A549 (cell line): ENCODE results near the gene CYP2E1. TPM values are rescaled to one million over a fixed set of nuclear protein-coding genes. Genes with fewer than 3 reads are reported as not detected.

Experiments used
- ATAC-seq, 2 experiments: fragments of 200-7000 bp in 1 of 2; fragments of >200 bp in 1 of 2; cut with Nextera tagmentation in 1 of 2; cut with Tn5 transposase in 1 of 2; 3 replicates each; pipeline versions ENCODE4 v1.8.0 to v1.9.1; 2018 to 2020; ENCODE audit warnings: mild to moderate bottlenecking in 1 of 2, moderate library complexity in 1 of 2
- CTCF ChIA-PET: fragments of 300-600 bp; sonication (Branson Sonifier 250); formaldehyde crosslinking; extraction: SDS; loops from one replicate; lab custom pipeline; 2021; ENCODE audit warnings: antibody characterized with exemption, inconsistent platforms; lab: Yijun Ruan, JAX
- POLR2A ChIA-PET: fragments of 350-600 bp; formaldehyde crosslinking; extraction: SDS; loops from one replicate; lab custom pipeline; 2021; ENCODE audit warnings: antibody characterized with exemption, inconsistent platforms; lab: Yijun Ruan, JAX
- DNase-seq, 2 experiments: peaks; one replicate each; pipeline versions ENCODE4 v3.0.0 to v3.0.0-alpha.2; 2011 to 2016; ENCODE audit warnings: low read depth in 1 of 2, low spot score in 1 of 2
- FAIRE-seq: peaks from 2 replicates; lab custom pipeline; 2011; peaks lifted over from hg19 to GRCh38; lab: Jason Lieb, UNC
- H3K27ac ChIP-seq, 2 experiments: fragments of >200 bp; sonication (Bioruptor Twin); formaldehyde crosslinking; 3 replicates each; pipeline ENCODE4 v1.5.1; 2016 to 2017
- H3K4me1 ChIP-seq: fragments of >200 bp; sonication (Bioruptor Twin); formaldehyde crosslinking; 3 replicates; pipeline ENCODE4 v1.6.1; 2016
- H3K4me2 ChIP-seq: fragments of >200 bp; sonication (Bioruptor Twin); formaldehyde crosslinking; 3 replicates; pipeline ENCODE4 v1.6.1; 2016
- H3K4me3 ChIP-seq: fragments of >200 bp; sonication (Bioruptor Twin); formaldehyde crosslinking; 3 replicates; pipeline ENCODE4 v1.5.1; 2016
- H3K9me3 ChIP-seq: fragments of >200 bp; sonication (Bioruptor Twin); formaldehyde crosslinking; 3 replicates; pipeline ENCODE4 v1.6.1; 2016
- BHLHE40 ChIP-seq: IDR thresholded peaks from 2 replicates; pipeline ENCODE4 v1.6.1; 2012; ENCODE audit warnings: low read depth, low read length, inconsistent platforms
- CHD2 ChIP-seq: fragments of 150-350 bp; IDR thresholded peaks from 2 replicates; pipeline ENCODE4 v1.6.1; 2014; ENCODE audit warnings: low read length; ENCODE audit not compliant: partially characterized antibody
- CHD4 ChIP-seq: fragments of 200-600 bp; sonication (generic); IDR thresholded peaks from 2 replicates; pipeline ENCODE4 v1.6.1; 2016; ENCODE audit warnings: antibody characterized with exemption, mild to moderate bottlenecking, borderline replicate concordance
- EHF ChIP-seq: fragments of 250-450 bp; sonication (Bioruptor Pico); IDR thresholded peaks from 2 replicates; pipeline ENCODE4 v1.5.0; 2020; ENCODE audit warnings: mild to moderate bottlenecking
- EP300 ChIP-seq, 2 experiments: fragments of >200 bp; sonication (Bioruptor Twin); formaldehyde crosslinking; IDR thresholded peaks; 2 replicates in 1 of 2; 3 replicates in 1 of 2; pipeline ENCODE4 v1.6.1; 2016 to 2017
- ESRRA ChIP-seq: fragments of 150-350 bp; IDR thresholded peaks from 2 replicates; pipeline ENCODE4 v1.6.1; 2014; ENCODE audit warnings: mild to moderate bottlenecking, low read length, borderline replicate concordance
- FOSB ChIP-seq: fragments of 250-450 bp; sonication (Bioruptor Pico); IDR thresholded peaks from 2 replicates; pipeline ENCODE4 v1.5.0; 2020; ENCODE audit warnings: mild to moderate bottlenecking, moderate library complexity
- HOXB13 ChIP-seq: fragments of 250-450 bp; sonication (Bioruptor Pico); IDR thresholded peaks from 2 replicates; pipeline ENCODE4 v1.5.0; 2020; ENCODE audit warnings: low read depth, mild to moderate bottlenecking, moderate library complexity
- KDM1A ChIP-seq: fragments of 200-600 bp; sonication (generic); IDR thresholded peaks from 2 replicates; pipeline ENCODE4 v1.6.1; 2016; ENCODE audit warnings: low read depth, mild to moderate bottlenecking
- KDM5A ChIP-seq: fragments of 200-600 bp; sonication (generic); IDR thresholded peaks from 2 replicates; pipeline ENCODE4 v1.6.1; 2016; ENCODE audit warnings: antibody characterized with exemption, mild to moderate bottlenecking
- NFE2L2 ChIP-seq: fragments of 150-350 bp; conservative IDR thresholded peaks from 2 replicates; pipeline ENCODE4 v1.6.1; 2014; ENCODE audit warnings: low read length
- NR3C1 ChIP-seq: fragments of >200 bp; sonication (Bioruptor Twin); formaldehyde crosslinking; IDR thresholded peaks from 3 replicates; pipeline ENCODE4 v1.6.1; 2017
- PHF8 ChIP-seq: fragments of 200-600 bp; sonication (generic); IDR thresholded peaks from 2 replicates; pipeline ENCODE4 v1.6.1; 2016; ENCODE audit warnings: low read depth, mild to moderate bottlenecking, antibody characterized with exemption, moderate library complexity, borderline replicate concordance
- POLR2AphosphoS2 ChIP-seq: conservative IDR thresholded peaks from 2 replicates; pipeline ENCODE4 v1.6.1; 2012; ENCODE audit warnings: low read length, improper control_type of control experiment, inconsistent platforms
- RARB ChIP-seq: fragments of 250-450 bp; sonication (Bioruptor Pico); IDR thresholded peaks from 2 replicates; pipeline ENCODE4 v1.8.0; 2021; ENCODE audit warnings: mild to moderate bottlenecking, moderate library complexity
- RCOR1 ChIP-seq: fragments of 150-350 bp; IDR thresholded peaks from 2 replicates; pipeline ENCODE4 v1.6.1; 2014; ENCODE audit warnings: antibody characterized with exemption, low read length, low read depth
- SMC3 ChIP-seq: fragments of >200 bp; sonication (Bioruptor Twin); formaldehyde crosslinking; IDR thresholded peaks from 3 replicates; pipeline ENCODE4 v1.6.1; 2018; ENCODE audit warnings: inconsistent platforms
- SREBF2 ChIP-seq: fragments of 450-650 bp; IDR thresholded peaks from 2 replicates; pipeline ENCODE4 v1.6.1; 2014; ENCODE audit warnings: mild to moderate bottlenecking, moderate library complexity
- WGBS: methylation state at CpG from one replicate; pipeline ENCODE4 v1.1.6; 2017; ENCODE audit errors: missing lambda C conversion rate; 5-methylcytosine and 5-hydroxymethylcytosine counted together
- polyA plus RNA-seq, 4 experiments: library from polyadenylated mRNA; depleted of rRNA in 3 of 4; stranded (reverse); fragments of >200 nt; fragmentation: RNase III in 1 of 4; extraction: RNeasy Plus Mini Kit Qiagen cat#74134 plus additional on column Dnase treatment in 1 of 4; gene quantifications; 2 replicates in 3 of 4; 3 replicates in 1 of 4; pipeline ENCODE4 v1.2.3, GENCODE V29; 2011 to 2017
- TF ChIP-seq, protein P1 (sequence below): fragments of 200-600 bp; sonication (generic); IDR thresholded peaks from 2 replicates; pipeline ENCODE4 v1.6.1; 2016; ENCODE audit warnings: antibody characterized with exemption, mild to moderate bottlenecking, moderate library complexity
- TF ChIP-seq, protein P2 (sequence below): IDR thresholded peaks from 2 replicates; pipeline ENCODE4 v1.6.1; 2012; ENCODE audit warnings: low read depth, borderline replicate concordance
- TF ChIP-seq, protein P3 (sequence below): IDR thresholded peaks from 2 replicates; pipeline ENCODE4 v1.6.1; 2012
- TF ChIP-seq, protein P4 (sequence below): fragments of >200 bp; sonication (Bioruptor Twin); formaldehyde crosslinking; IDR thresholded peaks from 3 replicates; pipeline ENCODE4 v1.6.1; 2016

The CYP2E1 gene
- polyA plus RNA-seq, 2 of the 4 experiments (the other 2 are of a cell fraction), result 0.14 to 0.75 TPM

DNA sequence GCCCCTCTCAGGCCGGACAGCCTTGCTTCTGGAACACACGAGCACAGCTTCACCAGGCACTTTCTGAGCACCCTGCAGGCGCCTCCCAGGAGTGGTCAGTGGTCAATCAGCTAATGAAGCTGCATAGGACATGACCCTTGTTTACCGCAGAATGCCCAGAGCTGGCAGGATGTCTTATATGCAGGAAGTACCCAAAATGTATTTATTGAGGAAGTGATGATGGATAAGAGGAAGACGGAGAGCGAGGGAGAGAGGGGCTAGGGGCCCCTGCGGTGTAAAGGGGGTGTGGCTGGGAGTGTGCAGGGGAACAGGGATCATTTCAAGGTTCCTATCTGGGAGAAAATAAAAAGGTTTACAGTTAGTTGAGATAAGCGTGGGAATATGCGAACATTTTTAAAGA lies 3.3 kb downstream of the CYP2E1 start:
- Histone ChIP-seq H3K4me2 (no peak overlapping the region), H3K4me3 (no peak overlapping the region), H3K27ac (no peak overlapping the region), H3K4me1 (0 out of 3 replicates have a peak, but pooled peaks cover 3% of the 10 kb centered on the region), H3K9me3 (no peaks in the 10 kb centered on the region)
- WGBS, result 42% methylated on average over 6 of the region's 9 CpGs
- no peak for FAIRE-seq
- no peak for ATAC-seq
- TF ChIP-seq CHD4 (no peak), EHF (CRISPR knock-in tag) (no peak), HOXB13 (no peak), POLR2AphosphoS2 (no peak)
- TF ChIP-seq, protein P1, sequence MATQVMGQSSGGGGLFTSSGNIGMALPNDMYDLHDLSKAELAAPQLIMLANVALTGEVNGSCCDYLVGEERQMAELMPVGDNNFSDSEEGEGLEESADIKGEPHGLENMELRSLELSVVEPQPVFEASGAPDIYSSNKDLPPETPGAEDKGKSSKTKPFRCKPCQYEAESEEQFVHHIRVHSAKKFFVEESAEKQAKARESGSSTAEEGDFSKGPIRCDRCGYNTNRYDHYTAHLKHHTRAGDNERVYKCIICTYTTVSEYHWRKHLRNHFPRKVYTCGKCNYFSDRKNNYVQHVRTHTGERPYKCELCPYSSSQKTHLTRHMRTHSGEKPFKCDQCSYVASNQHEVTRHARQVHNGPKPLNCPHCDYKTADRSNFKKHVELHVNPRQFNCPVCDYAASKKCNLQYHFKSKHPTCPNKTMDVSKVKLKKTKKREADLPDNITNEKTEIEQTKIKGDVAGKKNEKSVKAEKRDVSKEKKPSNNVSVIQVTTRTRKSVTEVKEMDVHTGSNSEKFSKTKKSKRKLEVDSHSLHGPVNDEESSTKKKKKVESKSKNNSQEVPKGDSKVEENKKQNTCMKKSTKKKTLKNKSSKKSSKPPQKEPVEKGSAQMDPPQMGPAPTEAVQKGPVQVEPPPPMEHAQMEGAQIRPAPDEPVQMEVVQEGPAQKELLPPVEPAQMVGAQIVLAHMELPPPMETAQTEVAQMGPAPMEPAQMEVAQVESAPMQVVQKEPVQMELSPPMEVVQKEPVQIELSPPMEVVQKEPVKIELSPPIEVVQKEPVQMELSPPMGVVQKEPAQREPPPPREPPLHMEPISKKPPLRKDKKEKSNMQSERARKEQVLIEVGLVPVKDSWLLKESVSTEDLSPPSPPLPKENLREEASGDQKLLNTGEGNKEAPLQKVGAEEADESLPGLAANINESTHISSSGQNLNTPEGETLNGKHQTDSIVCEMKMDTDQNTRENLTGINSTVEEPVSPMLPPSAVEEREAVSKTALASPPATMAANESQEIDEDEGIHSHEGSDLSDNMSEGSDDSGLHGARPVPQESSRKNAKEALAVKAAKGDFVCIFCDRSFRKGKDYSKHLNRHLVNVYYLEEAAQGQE, result no peak
- no peak for DNase-seq
- CTCF ChIA-PET, result interaction anchor here (1.0 kb wide), 1 partner anchor 10 kb away, joined by 3 read pairs; no protein-coding TSS in a partner anchor
- POLR2A ChIA-PET, result no interaction called here

DNA sequence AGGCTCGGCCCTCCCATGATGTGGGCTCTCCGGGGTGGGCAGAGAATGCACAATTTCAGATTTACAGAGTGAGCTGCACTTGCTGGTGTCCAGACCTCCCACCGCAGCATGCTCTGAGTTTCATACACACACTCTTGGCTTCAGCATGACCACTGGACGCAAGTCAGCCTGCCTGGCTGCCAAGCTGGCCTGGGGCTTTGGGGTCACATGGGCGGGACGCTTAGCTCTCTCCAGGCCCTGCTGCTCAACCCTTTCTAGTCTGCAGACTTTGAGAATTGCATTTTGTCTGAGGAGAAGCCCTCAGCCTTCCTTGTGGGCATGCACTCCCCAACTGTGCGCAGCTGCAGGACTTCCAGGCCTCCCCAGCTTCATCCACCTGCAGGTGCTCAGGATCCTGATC lies 5.7 kb downstream of the CYP2E1 start:
- H3K9me3 ChIP-seq, result no peaks in the 10 kb centered on the region
- POLR2A ChIA-PET, result no interaction called here
- no peak overlapping the region for H3K4me2 ChIP-seq
- DNase-seq, result no peak
- H3K27ac ChIP-seq, result no peak overlapping the region
- 0 out of 3 replicates have a peak, but pooled peaks cover 3% of the 10 kb centered on the region for H3K4me1 ChIP-seq
- no peak for FAIRE-seq
- H3K4me3 ChIP-seq, result no peak overlapping the region
- TF ChIP-seq KDM1A, result no peak
- TF ChIP-seq KDM5A, result no peak
- TF ChIP-seq RARB, result no peak
- TF ChIP-seq, protein P2, sequence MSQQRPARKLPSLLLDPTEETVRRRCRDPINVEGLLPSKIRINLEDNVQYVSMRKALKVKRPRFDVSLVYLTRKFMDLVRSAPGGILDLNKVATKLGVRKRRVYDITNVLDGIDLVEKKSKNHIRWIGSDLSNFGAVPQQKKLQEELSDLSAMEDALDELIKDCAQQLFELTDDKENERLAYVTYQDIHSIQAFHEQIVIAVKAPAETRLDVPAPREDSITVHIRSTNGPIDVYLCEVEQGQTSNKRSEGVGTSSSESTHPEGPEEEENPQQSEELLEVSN, result no peak
- TF ChIP-seq CHD4, result no peak
- TF ChIP-seq, all 56 proteins: peak for 0
- ATAC-seq, result no peak
- WGBS, result 26% methylated on average over 7 of the region's 7 CpGs
- CTCF ChIA-PET, result interaction anchor here (1.3 kb wide), 2 partner anchors 13 to 16 kb away, joined by 3 to 5 read pairs; no protein-coding TSS in a partner anchor

DNA sequence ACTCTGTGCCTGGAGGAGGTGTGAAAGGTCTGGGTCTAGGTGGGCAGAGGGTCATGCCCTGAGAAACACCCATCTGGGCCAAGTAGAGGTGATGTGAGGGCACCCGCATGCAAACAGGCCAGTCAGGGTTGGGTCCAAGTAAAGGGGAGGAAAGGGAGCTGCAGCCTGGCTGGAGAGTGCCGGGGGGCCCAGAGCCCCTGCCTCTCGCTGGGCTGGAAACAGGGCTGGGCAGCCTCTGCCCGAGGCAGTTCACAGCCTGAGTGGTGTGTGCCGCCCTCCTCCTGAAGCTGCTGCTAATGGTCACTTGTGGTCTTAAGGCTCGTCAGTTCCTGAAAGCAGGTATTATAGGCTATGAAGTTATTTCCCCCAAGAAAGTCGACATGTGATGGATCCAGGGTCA lies 7.3 kb downstream of the CYP2E1 start:
- CTCF ChIA-PET, result interaction anchor here (1.8 kb wide), 1 partner anchor 14 kb away, joined by 6 read pairs; no protein-coding TSS in a partner anchor
- TF ChIP-seq NFE2L2 (no peak), RCOR1 (no peak), KDM1A (no peak), KDM5A (no peak), HOXB13 (no peak), SREBF2 (no peak), SMC3 (no peak), PHF8 (no peak), NR3C1 (no peak), ESRRA (no peak), FOSB (no peak), BHLHE40 (no peak), CHD2 (no peak), CHD4 (no peak), EP300 (IDR thresholded peaks at IDR 0.05) (no peak)
- TF ChIP-seq, protein P3, sequence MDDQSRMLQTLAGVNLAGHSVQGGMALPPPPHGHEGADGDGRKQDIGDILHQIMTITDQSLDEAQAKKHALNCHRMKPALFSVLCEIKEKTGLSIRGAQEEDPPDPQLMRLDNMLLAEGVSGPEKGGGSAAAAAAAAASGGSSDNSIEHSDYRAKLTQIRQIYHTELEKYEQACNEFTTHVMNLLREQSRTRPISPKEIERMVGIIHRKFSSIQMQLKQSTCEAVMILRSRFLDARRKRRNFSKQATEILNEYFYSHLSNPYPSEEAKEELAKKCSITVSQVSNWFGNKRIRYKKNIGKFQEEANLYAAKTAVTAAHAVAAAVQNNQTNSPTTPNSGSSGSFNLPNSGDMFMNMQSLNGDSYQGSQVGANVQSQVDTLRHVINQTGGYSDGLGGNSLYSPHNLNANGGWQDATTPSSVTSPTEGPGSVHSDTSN, result no peak
- TF ChIP-seq, protein P4, sequence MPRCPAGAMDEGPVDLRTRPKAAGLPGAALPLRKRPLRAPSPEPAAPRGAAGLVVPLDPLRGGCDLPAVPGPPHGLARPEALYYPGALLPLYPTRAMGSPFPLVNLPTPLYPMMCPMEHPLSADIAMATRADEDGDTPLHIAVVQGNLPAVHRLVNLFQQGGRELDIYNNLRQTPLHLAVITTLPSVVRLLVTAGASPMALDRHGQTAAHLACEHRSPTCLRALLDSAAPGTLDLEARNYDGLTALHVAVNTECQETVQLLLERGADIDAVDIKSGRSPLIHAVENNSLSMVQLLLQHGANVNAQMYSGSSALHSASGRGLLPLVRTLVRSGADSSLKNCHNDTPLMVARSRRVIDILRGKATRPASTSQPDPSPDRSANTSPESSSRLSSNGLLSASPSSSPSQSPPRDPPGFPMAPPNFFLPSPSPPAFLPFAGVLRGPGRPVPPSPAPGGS, result no peak
- TF ChIP-seq, all 56 proteins: peak for 0
- no peak for DNase-seq

More for the DNA sequence above, 7.3 kb downstream of the CYP2E1 start:
- no peak for ATAC-seq
- no peak overlapping the region for H3K4me3 ChIP-seq
- no peak for FAIRE-seq
- POLR2A ChIA-PET, result no interaction called here
- H3K4me1 ChIP-seq, result no peaks in the 10 kb centered on the region
- no peak overlapping the region for H3K27ac ChIP-seq
- no peaks in the 10 kb centered on the region for H3K9me3 ChIP-seq
- H3K4me2 ChIP-seq, result no peak overlapping the region
- 27% methylated on average over 7 of the region's 7 CpGs for WGBS
